H9 (cell line): ENCODE data around the gene ADGRD1. TPM values are rescaled to one million over a fixed set of nuclear protein-coding genes. Genes with fewer than 3 reads are reported as not detected.

Experiments
- DNase-seq: peaks from one replicate; pipeline ENCODE4 v3.0.0-alpha.2; 2017
- H2AFZ ChIP-seq: one replicate; pipeline ENCODE4 v1.6.1; 2013; ENCODE audit warnings: mild to moderate bottlenecking, low read length, control low read depth, moderate library complexity
- H2AK5ac ChIP-seq: 2 replicates; pipeline ENCODE4 v1.6.1; 2013; ENCODE audit warnings: low read length, control low read depth, mixed read lengths; ENCODE audit not compliant: insufficient read length
- H2BK120ac ChIP-seq: one replicate; pipeline ENCODE4 v1.6.1; 2013; ENCODE audit warnings: low read depth, mild to moderate bottlenecking, low read length, control low read depth, inconsistent platforms; ENCODE audit not compliant: poor library complexity, severe bottlenecking
- H2BK12ac ChIP-seq: 2 replicates; pipeline ENCODE4 v1.6.1; 2013; ENCODE audit warnings: low read length, control low read depth, mixed read lengths, low read depth; ENCODE audit not compliant: insufficient read length
- H2BK15ac ChIP-seq: 2 replicates; pipeline ENCODE4 v1.6.1; 2013; ENCODE audit warnings: low read depth, low read length, control low read depth
- H2BK20ac ChIP-seq: one replicate; pipeline ENCODE4 v1.6.1; 2013; ENCODE audit warnings: low read depth, mild to moderate bottlenecking, low read length, control low read depth, inconsistent platforms; ENCODE audit not compliant: poor library complexity, severe bottlenecking
- H2BK5ac ChIP-seq: 2 replicates; pipeline ENCODE4 v1.6.1; 2013; ENCODE audit warnings: low read length, control low read depth, mixed read lengths; ENCODE audit not compliant: insufficient read length
- H3K14ac ChIP-seq: 2 replicates; pipeline ENCODE4 v1.6.1; 2013; ENCODE audit warnings: low read length, control low read depth; ENCODE audit not compliant: insufficient read depth
- H3K18ac ChIP-seq: 2 replicates; pipeline ENCODE4 v1.6.1; 2013; ENCODE audit warnings: low read depth, mild to moderate bottlenecking, mixed read lengths, low read length, control low read depth; ENCODE audit not compliant: insufficient read length
- H3K23ac ChIP-seq: 2 replicates; pipeline ENCODE4 v1.6.1; 2013; ENCODE audit warnings: low read length, control low read depth, mixed read lengths, low read depth; ENCODE audit not compliant: insufficient read length
- H3K23me2 ChIP-seq: 2 replicates; pipeline ENCODE4 v1.6.1; 2013; ENCODE audit warnings: low read depth, mild to moderate bottlenecking, mixed read lengths, low read length, control low read depth; ENCODE audit not compliant: insufficient read length, poor library complexity, severe bottlenecking
- H3K27ac ChIP-seq: 2 replicates; pipeline ENCODE4 v1.5.1; 2013; ENCODE audit warnings: low read length, control low read depth, mixed read lengths, low read depth; ENCODE audit not compliant: insufficient read length
- H3K27me3 ChIP-seq: 2 replicates; pipeline ENCODE4 v1.6.1; 2013; ENCODE audit warnings: low read length, control low read depth, inconsistent platforms; ENCODE audit not compliant: insufficient read depth
- H3K4ac ChIP-seq: 2 replicates; pipeline ENCODE4 v1.6.1; 2013; ENCODE audit warnings: low read depth, mild to moderate bottlenecking, control low read depth, inconsistent platforms, low read length, moderate library complexity
- H3K4me1 ChIP-seq: 2 replicates; pipeline ENCODE4 v1.6.1; 2013; ENCODE audit warnings: low read length, control low read depth, inconsistent platforms; ENCODE audit not compliant: insufficient read depth
- H3K4me2 ChIP-seq: 2 replicates; pipeline ENCODE4 v1.6.1; 2013; ENCODE audit warnings: low read length, control low read depth, mixed read lengths; ENCODE audit not compliant: insufficient read length, insufficient read depth
- H3K56ac ChIP-seq: 2 replicates; pipeline ENCODE4 v1.6.1; 2013; ENCODE audit warnings: low read depth, mild to moderate bottlenecking, mixed read lengths, low read length, control low read depth; ENCODE audit not compliant: insufficient read length
- H3K79me1 ChIP-seq: 2 replicates; pipeline ENCODE4 v1.6.1; 2013; ENCODE audit warnings: low read depth, mild to moderate bottlenecking, moderate library complexity, low read length, control low read depth, inconsistent platforms; ENCODE audit not compliant: insufficient read depth, poor library complexity, severe bottlenecking
- H3K79me2 ChIP-seq: 2 replicates; pipeline ENCODE4 v1.6.1; 2013; ENCODE audit warnings: low read length, control low read depth, inconsistent platforms; ENCODE audit not compliant: insufficient read depth
- H3K9ac ChIP-seq: 2 replicates; pipeline ENCODE4 v1.6.1; 2013; ENCODE audit warnings: low read length, control low read depth, mixed read lengths; ENCODE audit not compliant: insufficient read length; ENCODE audit errors: extremely low read depth
- H3K9me3 ChIP-seq: one replicate; pipeline ENCODE4 v1.6.1; 2013; ENCODE audit warnings: low read depth, low read length, inconsistent platforms; ENCODE audit not compliant: control insufficient read depth
- H3T11ph ChIP-seq: one replicate; pipeline ENCODE4 v1.6.1; 2013; ENCODE audit warnings: mild to moderate bottlenecking, low read length, control low read depth, inconsistent platforms
- H4K20me1 ChIP-seq: one replicate; pipeline ENCODE4 v1.6.1; 2013; ENCODE audit not compliant: control insufficient read depth, insufficient read length, insufficient read depth
- H4K5ac ChIP-seq: 2 replicates; pipeline ENCODE4 v1.6.1; 2013; ENCODE audit warnings: low read depth, mild to moderate bottlenecking, mixed read lengths, low read length, control low read depth; ENCODE audit not compliant: insufficient read length
- H4K8ac ChIP-seq: replicated peaks from 2 replicates; pipeline ENCODE4 v1.6.1; 2013; ENCODE audit warnings: low read length, control low read depth, mixed read lengths, low read depth; ENCODE audit not compliant: insufficient read length
- H4K91ac ChIP-seq: 2 replicates; pipeline ENCODE4 v1.6.1; 2013; ENCODE audit warnings: low read depth, mild to moderate bottlenecking, moderate library complexity, mixed read lengths, low read length, control low read depth; ENCODE audit not compliant: insufficient read length
- H3K27ac Mint-ChIP-seq, 3 experiments: 2 replicates in 2 of 3; 3 replicates in 1 of 3; pipeline ENCODE4 v1.8.0; 2020 to 2021; ENCODE audit warnings: mixed read lengths in 3 of 3, mild to moderate bottlenecking in 1 of 3, moderate library complexity in 1 of 3
- H3K27me3 Mint-ChIP-seq: 2 replicates; pipeline ENCODE4 v1.8.0; 2021; ENCODE audit warnings: low read depth, mild to moderate bottlenecking, moderate library complexity, mixed read lengths
- H3K36me3 Mint-ChIP-seq, 3 experiments: 2 replicates in 2 of 3; 3 replicates in 1 of 3; pipeline ENCODE4 v1.8.0; 2020 to 2021; ENCODE audit warnings: low read depth in 3 of 3, mixed read lengths in 3 of 3; ENCODE audit not compliant: insufficient read depth in 1 of 3
- H3K4me1 Mint-ChIP-seq, 2 experiments: 2 replicates each; pipeline ENCODE4 v1.8.0; 2020; ENCODE audit warnings: mixed read lengths in 2 of 2
- H3K4me3 Mint-ChIP-seq, 2 experiments: 2 replicates in 1 of 2; 3 replicates in 1 of 2; pipeline ENCODE4 v1.8.0; 2020 to 2021; ENCODE audit warnings: mild to moderate bottlenecking in 2 of 2, mixed read lengths in 2 of 2, moderate library complexity in 1 of 2
- H3K9me3 Mint-ChIP-seq, 2 experiments: 2 replicates in 1 of 2; 3 replicates in 1 of 2; pipeline ENCODE4 v1.8.0; 2020; ENCODE audit warnings: mild to moderate bottlenecking in 2 of 2, mixed read lengths in 2 of 2, moderate library complexity in 1 of 2
- CTCF ChIP-seq: fragments of 200-600 bp; sonication (generic); conservative IDR thresholded peaks from 3 replicates; pipeline ENCODE4 v1.8.0; 2021; ENCODE audit warnings: antibody characterized with exemption, mild to moderate bottlenecking
- WGBS: extraction: QIAGEN DNeasy Blood & Tissue Kit; methylation state at CpG from one replicate; pipeline ENCODE4 v1.1.7; 2013; ENCODE audit warnings: missing lambda C conversion rate, low lambda C conversion rate, mixed read lengths; ENCODE audit not compliant: insufficient read length; ENCODE audit errors: extremely low coverage; 5-methylcytosine and 5-hydroxymethylcytosine counted together
- total RNA-seq: library from RNA; stranded (reverse); gene quantifications from 2 replicates; pipeline ENCODE4 v1.2.1, GENCODE V29; 2021

ADGRD1 gene
- total RNA-seq, 1 experiment from 2014 or later = 0.52 TPM

DNA sequence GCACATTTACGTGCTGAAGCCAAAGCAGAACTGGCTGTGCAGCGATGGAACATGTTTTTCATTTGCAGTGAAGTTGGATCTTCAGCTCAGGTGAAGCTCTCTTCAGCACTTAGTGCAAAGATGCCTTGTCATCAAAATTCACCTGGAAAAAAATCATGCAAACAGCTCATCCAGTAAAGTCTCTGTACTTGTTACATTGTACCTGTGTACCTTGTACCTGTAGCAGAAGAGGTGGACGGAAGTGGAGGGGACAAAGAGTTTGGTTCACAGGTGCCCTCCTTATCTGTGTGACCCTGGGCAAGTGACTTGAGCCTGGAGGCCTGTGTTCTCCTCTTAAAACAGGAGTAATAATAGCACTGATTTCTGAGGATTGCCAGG is 54.0 kb downstream of the ADGRD1 start:
- H3T11ph ChIP-seq = no peak overlapping the region
- H3K79me1 ChIP-seq = no peaks in the 10 kb centered on the region
- no peak overlapping the region for H2AK5ac ChIP-seq
- no peak overlapping the region; the same call in 1 of the 2 replicates for H3K14ac ChIP-seq
- H3K27me3 Mint-ChIP-seq = peaks cover 2% of the 10 kb centered on the region
- H3K4ac ChIP-seq = no peak overlapping the region
- no peak overlapping the region for H2AFZ ChIP-seq
- H2BK20ac ChIP-seq = no peak overlapping the region
- no peak overlapping the region for H3K23ac ChIP-seq
- TF ChIP-seq CTCF = no peak
- H2BK15ac ChIP-seq = no peak overlapping the region
- H3K18ac ChIP-seq = no peak overlapping the region
- no CpG with 5 or more reads among the region's 3 CpGs for WGBS
- no peak overlapping the region for H2BK5ac ChIP-seq
- H4K20me1 ChIP-seq = no peaks in the 10 kb centered on the region
- H4K8ac ChIP-seq = no peak overlapping the region
- no peak overlapping the region for H2BK12ac ChIP-seq
- no peaks in the 10 kb centered on the region for H3K9me3 ChIP-seq
- no peak for DNase-seq
- no peak overlapping the region for H3K4me2 ChIP-seq
- H4K91ac ChIP-seq = no peak overlapping the region
- no peaks in the 10 kb centered on the region for H3K27me3 ChIP-seq
- H3K27ac Mint-ChIP-seq = peak overlapping the region in 1 of 3 experiments; percentile 21; a peak in 1 of 7 replicates
- no peaks in the 10 kb centered on the region for H3K23me2 ChIP-seq
- H3K4me1 Mint-ChIP-seq = peaks cover 0 to 10% of the 10 kb centered on the region in 2 experiments; a peak in 2 of 4 replicates
- no peaks in the 10 kb centered on the region for H3K9me3 Mint-ChIP-seq
- H2BK120ac ChIP-seq = no peak overlapping the region
- no peaks in the 10 kb centered on the region; a peak in 1 of 7 replicates for H3K36me3 Mint-ChIP-seq
- no peaks in the 10 kb centered on the region for H3K4me1 ChIP-seq
- no peaks in the 10 kb centered on the region for H3K79me2 ChIP-seq
- H3K56ac ChIP-seq = no peak overlapping the region
- no peak overlapping the region for H3K27ac ChIP-seq
- no peak overlapping the region for H4K5ac ChIP-seq
- no peak overlapping the region for H3K9ac ChIP-seq
- no peak overlapping the region for H3K4me3 Mint-ChIP-seq
